GM18520 (cell line): ENCODE data around the gene HOATZ.

ENCODE experiments used
- ATAC-seq: cut with Tn5 transposase; IDR thresholded peaks from one replicate; pipeline ENCODE4 v1.9.1; 2021; ENCODE audit not compliant: unreplicated experiment

HOATZ gene

DNA sequence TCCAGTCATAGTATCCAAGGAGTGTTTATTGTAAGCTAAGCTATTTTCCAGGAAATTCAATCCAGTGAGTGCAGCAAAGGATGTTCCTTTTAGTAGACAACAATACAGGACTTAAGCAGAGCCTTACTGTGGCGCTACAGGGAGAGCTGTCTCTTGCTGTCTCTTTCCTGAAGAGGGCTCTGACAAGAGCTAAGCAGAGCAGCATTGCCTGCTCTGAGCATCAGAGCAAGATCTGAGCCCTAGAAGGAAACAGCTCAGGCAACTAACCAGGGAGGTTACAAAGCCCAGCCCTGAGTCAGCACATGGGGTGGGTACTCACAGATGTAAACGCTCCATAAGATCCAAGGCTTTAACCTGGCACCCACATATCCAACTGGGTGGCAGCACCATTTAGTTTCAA lies 33.9 kb downstream of the HOATZ start:
- no peak for ATAC-seq

DNA sequence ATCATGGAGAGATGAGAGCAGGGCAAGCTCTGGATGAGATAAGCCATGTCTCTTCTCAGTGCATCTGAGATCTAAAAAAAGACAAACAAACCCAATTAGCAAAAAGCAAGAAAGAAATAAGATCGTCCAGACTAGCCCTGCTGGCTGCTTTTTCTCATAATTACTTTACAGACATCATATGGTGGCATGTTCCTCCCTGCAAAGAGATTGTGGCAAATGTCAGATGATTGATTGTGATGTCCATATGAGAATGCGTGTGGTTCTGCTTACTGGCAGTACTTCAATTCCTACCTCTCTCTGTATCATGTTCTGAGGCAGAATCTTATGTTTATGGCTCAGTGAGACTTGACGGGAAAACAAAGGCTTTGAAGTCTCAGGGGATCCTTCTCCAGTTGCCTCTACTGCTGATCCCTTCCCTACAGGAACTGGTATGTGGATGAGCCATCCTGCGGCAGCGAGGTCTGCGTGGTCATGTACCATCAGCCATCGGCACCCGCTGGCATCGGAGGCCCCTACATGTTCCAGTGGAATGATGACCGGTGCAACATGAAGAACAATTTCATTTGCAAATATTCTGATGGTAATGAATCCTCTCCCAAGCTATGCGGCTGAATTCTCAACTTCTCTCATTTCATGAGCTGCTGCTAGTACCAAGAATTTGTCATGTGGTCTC lies 34.8 kb downstream of the HOATZ start:
- ATAC-seq, result no peak

DNA sequence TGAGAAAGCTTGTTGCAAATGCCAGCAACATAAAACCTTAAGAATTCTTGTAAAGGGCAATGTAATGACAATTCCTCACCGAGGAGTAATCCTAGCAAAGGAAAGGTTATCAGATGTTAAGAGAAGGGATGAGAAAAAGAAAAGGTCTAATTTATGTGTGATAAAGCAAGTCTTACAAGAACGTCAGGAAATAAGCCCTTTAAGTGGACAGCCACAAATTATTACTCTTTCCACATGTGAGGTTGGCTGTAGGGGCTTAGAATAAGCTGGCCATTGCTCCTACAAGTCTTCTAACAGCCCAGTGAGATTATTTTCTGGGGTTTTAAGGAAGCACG lies 35.3 kb downstream of the HOATZ start:
- no peak for ATAC-seq

GRCh38 chr11:111550258-111550657 lies 35.7 kb downstream of the HOATZ start:
- ATAC-seq, result no peak

GRCh38 chr11:111554532-111554931 lies 40.0 kb downstream of the HOATZ start:
- no peak for ATAC-seq

DNA sequence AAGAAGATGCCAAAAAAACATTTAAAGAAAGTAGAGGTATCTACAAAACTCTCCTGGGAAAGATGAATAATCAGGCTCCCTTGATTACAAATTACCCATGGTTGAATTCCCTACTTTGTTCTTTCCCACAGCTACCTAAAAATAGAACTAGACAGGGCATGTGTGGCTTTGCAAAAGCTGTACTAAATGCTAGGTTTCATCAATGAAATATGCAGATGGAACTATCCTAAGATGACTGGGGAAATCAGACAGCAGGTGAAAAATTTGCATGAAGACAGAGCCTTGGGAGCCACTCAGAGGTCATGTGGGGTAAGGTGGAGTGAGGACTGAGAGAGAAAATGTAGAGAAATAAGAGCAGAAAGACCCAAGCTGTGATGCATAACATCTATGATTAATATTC lies 40.7 kb downstream of the HOATZ start:
- ATAC-seq, result no peak

GRCh38 chr11:111557425-111558111 lies 43.0 kb downstream of the HOATZ start:
- ATAC-seq, result no peak

GRCh38 chr11:111559800-111560464 lies 45.4 kb downstream of the HOATZ start:
- ATAC-seq, result no peak

DNA sequence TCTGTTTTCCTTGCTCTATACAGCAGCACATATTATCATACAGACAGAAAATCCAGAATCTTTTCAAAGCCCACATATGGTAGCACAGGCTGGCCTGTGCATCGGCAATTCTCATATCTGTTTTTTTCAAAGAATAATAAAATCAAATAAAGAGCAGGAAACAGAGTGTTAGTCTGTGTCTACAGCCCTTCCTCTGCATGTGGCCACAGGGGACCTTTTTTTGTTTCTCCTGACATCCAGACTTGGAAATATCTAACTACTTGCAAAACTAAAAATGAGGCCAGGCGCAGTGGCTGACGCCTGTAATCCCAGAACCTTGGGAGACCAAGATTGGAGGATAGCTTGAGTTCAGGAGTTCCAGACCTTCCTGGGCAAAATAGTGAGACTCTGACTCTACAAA lies 46.2 kb downstream of the HOATZ start:
- no peak for ATAC-seq

DNA sequence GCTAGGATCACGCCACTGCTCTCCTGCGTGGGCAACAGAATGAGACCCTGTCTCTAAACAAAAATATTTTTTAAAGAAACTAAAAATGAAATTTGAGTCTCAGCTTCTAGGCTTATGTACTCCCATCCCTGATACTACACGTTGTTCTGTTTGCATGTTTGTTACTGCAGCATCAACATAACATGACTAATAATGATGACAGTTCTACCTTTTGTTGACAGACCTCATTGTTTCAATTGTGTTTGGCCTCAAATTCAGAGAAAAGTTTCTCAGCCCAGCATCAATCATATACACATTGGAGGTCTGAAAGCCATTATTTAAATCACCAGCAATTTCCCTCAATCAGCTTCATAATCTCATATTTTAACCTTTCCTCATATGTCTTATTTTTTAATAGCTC lies 46.7 kb downstream of the HOATZ start:
- no peak for ATAC-seq

GRCh38 chr11:111561791-111562325 lies 47.3 kb downstream of the HOATZ start:
- no peak for ATAC-seq

GRCh38 chr11:111562692-111563389 lies 48.3 kb downstream of the HOATZ start:
- no peak for ATAC-seq

GRCh38 chr11:111565114-111565720 lies 50.6 kb downstream of the HOATZ start:
- ATAC-seq, result no peak

GRCh38 chr11:111566324-111566723 lies 51.7 kb downstream of the HOATZ start:
- ATAC-seq, result no peak

- ATAC-seq, result no peak
Observed at GRCh38 chr11:111569476-111569875, 54.9 kb downstream of the HOATZ start.

GRCh38 chr11:111570796-111571195 lies 56.2 kb downstream of the HOATZ start:
- ATAC-seq, result no peak

GRCh38 chr11:111571829-111572501 lies 57.4 kb downstream of the HOATZ start:
- no peak for ATAC-seq

DNA sequence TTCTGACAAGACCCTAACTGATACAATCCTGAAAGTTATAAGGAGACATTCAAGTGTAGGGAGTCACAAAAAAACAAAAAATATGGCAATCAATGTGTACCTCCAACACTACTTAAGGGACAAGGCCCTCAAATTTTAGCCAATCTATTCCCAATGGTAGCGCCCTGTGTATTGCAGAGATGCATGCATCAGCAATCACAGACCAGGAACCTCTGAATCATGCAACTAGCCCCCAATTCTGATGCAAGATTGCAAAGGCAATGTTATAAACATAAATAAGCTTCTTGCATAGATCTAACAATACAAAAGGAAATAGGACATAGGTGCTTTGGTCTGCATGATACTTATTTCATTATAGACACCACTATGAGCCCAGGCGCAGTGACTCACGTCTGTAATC lies 58.0 kb downstream of the HOATZ start:
- ATAC-seq, result no peak

DNA sequence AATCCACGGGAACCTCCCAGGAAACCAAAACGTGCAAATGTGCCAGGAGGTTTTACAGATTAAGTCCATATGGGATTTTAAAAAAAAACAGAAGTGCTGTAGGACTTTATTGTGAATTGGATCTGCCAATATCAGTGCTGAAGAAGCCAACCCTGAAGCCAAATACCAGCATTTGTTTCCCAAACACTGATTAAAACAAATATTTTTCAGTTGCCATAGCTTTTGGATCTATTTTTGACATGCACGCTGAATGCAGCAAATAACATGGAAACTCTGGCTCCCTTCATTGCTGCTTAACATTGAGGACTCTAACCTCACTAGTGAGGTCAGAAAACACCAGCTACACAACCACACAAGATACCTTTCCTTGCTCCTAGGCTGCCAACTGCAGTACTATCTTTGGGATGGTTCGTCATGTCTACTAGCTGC lies 59.3 kb downstream of the HOATZ start:
- ATAC-seq, result no peak

DNA sequence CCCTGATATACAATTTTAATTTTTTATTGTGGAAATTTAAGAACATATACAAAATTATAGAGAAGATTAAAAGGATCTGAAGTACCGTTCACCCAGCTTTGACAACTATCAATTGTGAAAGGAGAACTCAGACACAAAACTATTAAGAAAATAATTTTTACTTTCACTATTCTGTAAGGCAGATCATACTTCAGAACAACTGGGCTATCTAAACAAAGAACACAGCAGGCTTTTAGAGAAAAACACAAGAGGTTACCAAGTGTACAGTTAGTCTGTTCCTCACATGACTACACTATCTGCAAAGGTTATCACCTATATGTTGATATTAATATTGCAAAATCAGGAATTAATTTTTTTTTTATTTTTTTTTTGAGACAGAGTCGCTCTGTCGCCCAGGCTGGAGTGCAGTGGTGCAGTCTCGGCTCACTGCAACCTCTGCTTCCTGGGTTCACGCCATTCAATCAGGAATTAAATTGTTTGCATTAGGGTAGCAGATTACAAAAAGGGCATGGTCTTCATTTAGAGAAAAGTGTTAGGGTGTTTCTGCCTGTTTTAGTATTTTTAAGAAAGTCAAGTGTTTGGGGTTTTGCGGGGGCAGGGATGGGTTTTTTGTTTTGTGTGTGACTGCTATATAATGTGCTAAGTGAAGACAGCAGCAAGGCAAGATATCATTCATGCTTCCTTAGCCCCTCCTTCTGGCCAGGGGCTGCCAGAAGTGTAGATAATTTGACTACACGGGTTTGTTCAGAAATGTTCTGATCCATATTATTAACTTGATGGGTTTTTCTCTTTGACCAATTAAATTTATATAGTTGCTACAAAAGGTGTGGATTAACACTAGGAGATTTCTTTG lies 60.0 kb downstream of the HOATZ start:
- ATAC-seq, result no peak
